IPS-18c (cell line): Measurements from ENCODE around the gene HPDL.
A peak's percentile ranks its signal among the peaks of the same experiment; 100 is the strongest.

ENCODE experiments used
- H3K4me3 ChIP-seq: 2 replicates; pipeline ENCODE4 v1.7.0; 2013; ENCODE audit warnings: low read depth, mild to moderate bottlenecking, low read length, moderate library complexity; ENCODE audit not compliant: insufficient read depth
- H3K9me3 ChIP-seq: one replicate; pipeline ENCODE4 v1.6.1; 2013; ENCODE audit warnings: mild to moderate bottlenecking, low read length, moderate library complexity; ENCODE audit not compliant: control insufficient read depth, insufficient read depth

Gene HPDL

GRCh38 chr1:45314266-45314665 lies 12.4 kb upstream of the HPDL start:
- peaks cover 4% of the 10 kb centered on the region for H3K9me3 ChIP-seq
- no peak overlapping the region for H3K4me3 ChIP-seq

DNA sequence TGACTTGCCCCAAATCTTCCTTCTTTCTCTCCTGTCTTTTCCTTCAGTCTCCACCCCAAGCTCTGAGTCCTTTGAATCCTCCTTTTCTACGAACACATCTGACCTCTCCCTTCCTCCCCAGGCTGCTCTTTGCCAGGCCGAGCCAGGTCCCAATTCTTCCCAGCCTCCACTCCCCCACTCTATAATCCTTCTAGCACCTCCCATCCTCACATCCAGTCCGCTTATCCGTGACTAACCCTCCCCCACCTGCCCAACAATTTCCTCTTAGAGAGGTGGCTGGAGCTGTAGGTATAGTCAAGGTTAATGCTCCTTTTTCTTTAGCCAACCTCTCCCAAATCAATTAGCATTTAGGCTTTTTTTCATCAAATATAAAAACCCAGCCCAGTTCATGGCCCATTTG lies 9.5 kb upstream of the HPDL start:
- H3K4me3 ChIP-seq, result no peak overlapping the region
- no peaks in the 10 kb centered on the region for H3K9me3 ChIP-seq

DNA sequence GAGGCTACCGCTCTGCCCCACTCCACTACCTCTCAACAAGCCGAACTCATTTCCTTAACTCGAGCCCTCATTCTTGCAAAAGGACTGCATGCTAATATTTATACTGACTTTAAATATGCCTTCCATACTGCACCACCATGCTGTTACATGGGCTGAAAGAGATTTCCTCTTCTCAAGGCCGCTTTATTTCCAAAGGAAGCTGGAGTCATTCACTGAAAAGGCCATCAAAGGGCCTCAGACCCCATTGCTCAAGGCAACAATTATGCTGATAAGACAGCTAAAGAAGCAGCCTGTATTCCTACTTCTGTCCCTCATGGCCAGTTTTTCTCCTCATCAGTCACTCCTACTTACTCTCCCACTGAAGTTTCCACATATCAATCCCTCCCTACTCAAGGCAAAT lies 6.9 kb upstream of the HPDL start:
- no peak overlapping the region for H3K4me3 ChIP-seq
- no peaks in the 10 kb centered on the region for H3K9me3 ChIP-seq

DNA sequence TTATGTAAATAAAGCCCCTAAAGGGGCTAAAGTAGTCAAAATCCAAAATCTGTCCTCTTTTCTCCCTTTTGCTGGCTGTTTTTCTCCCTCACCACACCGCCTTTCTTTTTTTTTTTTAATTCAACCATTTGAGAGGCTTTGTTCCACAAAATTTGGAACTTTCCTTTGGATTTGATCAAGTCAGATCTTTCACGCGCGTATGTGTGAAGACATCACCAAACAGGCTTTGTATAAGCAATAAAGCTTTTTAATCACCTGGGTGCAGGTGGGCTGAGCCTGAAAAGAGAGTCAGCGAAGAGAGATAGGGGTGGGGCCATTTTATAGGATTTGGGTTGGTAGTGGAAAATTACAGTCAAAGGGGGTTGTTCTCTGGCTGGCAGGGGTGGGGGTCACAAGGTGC lies 5.3 kb upstream of the HPDL start:
- H3K4me3 ChIP-seq, result no peak overlapping the region
- H3K9me3 ChIP-seq, result no peaks in the 10 kb centered on the region

DNA sequence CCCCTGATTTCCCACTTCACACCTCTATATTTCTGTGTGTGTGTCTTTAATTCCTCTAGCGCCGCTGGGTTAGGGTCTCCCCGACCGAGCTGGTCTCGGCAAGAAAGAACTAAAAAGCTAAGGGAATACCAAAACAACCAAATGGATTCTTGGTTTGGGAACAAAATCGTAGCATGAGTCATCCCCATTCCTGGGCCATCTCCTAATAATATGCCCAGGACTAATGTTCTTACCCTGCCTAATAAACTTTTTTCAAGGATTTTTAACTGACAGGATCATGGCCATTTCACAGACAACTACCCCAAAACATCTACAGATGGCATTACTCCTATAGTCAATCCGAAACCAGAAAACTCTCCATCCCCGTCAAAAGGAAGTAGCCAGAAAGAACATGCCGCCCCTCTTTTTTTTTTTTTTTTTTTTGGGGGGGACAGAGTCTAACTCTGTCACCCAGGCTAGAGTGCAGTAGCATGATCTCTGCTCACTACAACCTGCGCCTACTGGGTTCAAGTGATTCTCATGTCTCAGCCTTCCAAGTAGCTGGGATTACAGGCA lies 4.1 kb upstream of the HPDL start:
- H3K4me3 ChIP-seq, result no peak overlapping the region

DNA sequence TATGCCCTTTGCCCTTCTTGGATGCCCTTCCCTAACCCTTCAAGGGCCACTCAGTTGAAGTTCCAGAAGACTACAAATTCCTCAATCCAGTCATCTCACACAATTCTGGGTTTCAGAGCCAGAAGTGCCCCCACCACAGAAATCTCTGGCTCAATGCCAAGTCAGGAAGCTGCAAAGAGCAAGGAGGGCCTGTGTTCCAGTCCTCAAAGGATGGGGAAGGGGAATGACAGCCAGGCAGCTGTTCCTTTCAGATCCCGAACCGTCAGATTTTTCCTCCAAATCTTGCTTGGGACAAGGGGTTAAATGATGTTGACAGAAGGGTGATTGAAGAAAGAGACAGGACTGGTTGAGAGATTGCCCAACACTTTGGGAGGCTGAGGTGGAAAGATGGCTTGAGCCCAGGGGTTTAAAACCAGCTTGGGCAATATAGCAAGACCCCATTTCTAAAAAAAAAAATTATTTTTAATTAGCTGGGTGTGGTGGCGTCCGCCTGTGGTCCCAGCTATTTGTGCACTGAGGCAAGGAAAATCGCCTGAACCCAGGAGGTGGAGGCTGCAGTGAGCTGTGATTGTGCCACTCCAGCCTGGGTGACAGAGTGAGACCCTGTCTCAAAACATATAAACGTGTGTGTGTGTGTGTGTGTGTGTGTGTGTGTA lies 716 bp upstream of the HPDL start:
- H3K4me3 ChIP-seq, result no peak overlapping the region
- peaks cover 2% of the 10 kb centered on the region for H3K9me3 ChIP-seq

More for the DNA sequence above, 4.1 kb upstream of the HPDL start:
- peaks cover under 1% of the 10 kb centered on the region for H3K9me3 ChIP-seq

DNA sequence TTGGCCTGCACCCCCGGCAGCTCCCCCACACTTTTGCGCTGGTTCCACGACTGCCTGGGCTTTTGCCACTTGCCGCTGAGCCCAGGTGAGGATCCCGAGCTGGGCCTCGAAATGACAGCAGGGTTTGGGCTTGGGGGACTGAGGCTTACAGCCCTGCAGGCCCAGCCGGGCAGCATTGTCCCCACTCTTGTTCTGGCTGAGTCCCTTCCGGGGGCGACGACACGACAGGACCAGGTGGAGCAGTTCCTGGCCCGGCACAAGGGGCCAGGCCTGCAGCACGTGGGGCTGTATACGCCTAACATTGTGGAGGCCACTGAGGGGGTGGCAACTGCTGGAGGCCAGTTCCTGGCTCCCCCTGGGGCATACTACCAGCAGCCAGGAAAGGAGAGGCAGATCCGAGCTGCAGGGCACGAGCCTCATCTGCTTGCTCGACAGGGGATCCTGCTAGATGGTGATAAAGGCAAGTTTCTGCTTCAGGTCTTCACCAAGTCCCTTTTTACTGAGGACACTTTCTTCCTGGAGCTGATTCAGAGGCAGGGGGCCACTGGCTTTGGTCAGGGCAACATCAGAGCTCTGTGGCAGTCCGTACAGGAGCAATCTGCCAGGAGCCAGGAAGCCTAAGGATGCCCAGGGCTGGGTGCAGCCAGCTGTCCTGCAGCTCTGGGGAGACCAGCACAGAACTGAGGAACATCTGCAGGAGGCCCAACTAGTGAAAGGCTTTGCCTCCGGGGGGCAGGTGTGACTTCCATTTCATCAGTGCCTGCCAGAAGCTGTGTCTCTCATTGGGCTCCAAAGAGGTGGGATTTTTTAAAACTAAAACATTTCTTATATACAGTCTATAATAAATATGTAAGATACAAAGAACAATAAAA lies 1.2 kb downstream of the HPDL start:
- peak overlapping the region; percentile 38; the same call in 1 of the 2 replicates for H3K4me3 ChIP-seq

DNA sequence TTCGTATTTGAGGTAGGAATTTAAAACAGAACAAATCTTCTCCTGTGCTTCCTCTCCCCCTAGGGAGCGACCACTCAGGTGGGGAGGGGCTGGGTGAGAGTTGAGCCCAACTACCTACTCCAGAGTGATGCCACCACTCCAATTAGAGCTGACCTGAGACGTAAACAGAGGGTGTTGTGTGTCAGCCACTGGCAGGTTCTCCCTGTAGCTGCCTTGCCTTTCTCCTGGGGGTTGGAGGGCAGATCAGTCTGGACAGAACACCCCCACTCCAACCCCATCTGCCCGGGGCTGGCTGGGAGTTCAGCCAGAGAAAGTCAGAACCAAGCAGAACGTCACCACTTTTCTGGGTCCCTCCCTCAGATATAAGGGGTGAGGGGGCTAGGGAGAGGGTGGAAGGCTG lies 2.0 kb downstream of the HPDL start:
- no peak overlapping the region for H3K4me3 ChIP-seq

More for the DNA sequence above, 1.2 kb downstream of the HPDL start:
- peaks cover 2% of the 10 kb centered on the region for H3K9me3 ChIP-seq

GRCh38 chr1:45329445-45329844 lies 2.8 kb downstream of the HPDL start:
- peaks cover 2% of the 10 kb centered on the region for H3K9me3 ChIP-seq
- no peak overlapping the region for H3K4me3 ChIP-seq

More for the DNA sequence above, 2.0 kb downstream of the HPDL start:
- H3K9me3 ChIP-seq, result peaks cover 2% of the 10 kb centered on the region

- H3K9me3 ChIP-seq, result peaks cover 2% of the 10 kb centered on the region
- no peak overlapping the region for H3K4me3 ChIP-seq
Measured at GRCh38 chr1:45331436-45332345, 5.0 kb downstream of the HPDL start.

DNA sequence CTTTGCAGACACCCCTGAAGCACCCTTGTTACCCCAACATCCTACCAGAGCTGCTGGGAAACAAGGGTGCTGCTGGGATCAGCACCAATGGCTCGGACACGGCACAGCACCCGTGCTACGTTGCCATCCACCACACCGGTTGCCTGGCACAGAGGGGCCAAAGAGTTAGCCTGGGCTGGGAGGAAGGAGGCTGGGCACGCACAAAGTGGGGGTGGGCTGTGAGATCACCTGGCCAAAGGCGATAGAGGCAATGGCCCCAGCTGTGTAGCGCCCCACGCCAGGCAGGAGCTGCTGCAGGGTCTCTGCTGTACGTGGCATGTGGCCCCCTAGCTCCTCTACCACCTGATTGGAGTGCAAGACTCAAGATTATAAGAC lies 5.6 kb downstream of the HPDL start:
- H3K4me3 ChIP-seq, result no peak overlapping the region
- peaks cover 2% of the 10 kb centered on the region for H3K9me3 ChIP-seq

DNA sequence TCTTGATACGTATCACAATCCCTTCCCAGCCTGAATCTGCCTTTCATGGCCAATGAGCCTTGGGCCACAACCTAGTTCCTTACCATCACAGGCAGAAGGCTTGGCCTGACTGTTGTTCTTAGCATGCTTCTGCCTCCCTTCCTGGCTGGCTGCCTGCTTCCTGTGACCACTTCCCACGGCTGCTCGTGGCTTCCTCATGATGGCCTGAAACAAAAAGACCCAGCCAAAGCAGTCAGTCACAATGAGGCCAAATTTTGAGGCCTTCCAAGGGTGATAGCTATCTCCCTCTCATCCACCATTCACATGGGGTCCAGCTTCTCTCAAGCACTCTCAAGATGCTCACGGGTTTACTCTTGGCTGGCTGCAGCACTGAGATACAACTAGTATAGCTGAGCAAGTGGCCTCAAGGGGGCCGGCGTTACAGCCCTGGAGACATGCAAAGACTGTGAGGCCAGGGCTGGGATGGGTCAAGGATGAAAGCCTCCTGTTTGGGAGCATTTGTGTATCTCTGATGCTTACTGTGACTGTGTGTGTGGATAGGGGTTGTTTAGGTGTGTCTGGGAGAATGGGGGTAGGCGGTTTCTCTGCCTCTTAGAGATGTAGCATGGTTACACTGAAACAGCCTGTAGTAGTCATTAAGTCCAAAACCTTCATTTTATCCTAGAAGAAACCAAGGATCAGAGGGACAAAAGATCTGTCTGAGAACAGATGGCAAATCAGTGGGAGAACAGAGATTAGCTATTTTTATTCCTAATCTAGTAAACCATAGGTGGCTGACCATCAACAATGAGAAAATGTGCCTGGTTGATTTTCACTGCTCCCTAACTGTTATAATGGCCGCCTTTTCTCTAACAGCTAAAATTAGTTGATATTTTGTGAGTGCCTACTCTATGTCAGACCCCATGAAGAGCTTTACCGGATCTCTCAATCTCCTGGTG lies 7.9 kb downstream of the HPDL start:
- no peak overlapping the region for H3K4me3 ChIP-seq
- no peaks in the 10 kb centered on the region for H3K9me3 ChIP-seq

DNA sequence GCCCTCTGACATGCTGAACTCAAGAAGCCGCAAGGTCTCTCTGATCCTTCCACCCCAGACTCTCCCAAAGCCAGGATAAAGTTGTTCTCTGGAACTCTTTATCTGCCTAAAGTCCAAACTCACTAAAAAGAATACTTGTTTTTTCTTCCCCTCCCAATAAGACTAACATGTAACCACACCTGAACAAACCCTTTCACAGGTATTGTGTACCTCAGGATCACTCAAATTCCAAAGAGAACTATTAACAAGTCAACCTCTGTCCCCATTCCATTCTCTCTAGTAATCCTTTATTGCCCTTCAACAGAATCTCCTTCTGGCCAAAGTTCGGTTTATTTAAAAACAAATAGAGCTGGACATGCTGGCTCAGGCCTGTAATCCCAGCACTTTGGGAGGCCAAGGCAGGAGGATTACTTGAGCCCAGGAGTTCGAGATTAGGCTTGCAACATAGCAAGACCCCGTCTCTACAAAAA lies 9.2 kb downstream of the HPDL start:
- H3K9me3 ChIP-seq, result no peaks in the 10 kb centered on the region
- H3K4me3 ChIP-seq, result no peak overlapping the region

DNA sequence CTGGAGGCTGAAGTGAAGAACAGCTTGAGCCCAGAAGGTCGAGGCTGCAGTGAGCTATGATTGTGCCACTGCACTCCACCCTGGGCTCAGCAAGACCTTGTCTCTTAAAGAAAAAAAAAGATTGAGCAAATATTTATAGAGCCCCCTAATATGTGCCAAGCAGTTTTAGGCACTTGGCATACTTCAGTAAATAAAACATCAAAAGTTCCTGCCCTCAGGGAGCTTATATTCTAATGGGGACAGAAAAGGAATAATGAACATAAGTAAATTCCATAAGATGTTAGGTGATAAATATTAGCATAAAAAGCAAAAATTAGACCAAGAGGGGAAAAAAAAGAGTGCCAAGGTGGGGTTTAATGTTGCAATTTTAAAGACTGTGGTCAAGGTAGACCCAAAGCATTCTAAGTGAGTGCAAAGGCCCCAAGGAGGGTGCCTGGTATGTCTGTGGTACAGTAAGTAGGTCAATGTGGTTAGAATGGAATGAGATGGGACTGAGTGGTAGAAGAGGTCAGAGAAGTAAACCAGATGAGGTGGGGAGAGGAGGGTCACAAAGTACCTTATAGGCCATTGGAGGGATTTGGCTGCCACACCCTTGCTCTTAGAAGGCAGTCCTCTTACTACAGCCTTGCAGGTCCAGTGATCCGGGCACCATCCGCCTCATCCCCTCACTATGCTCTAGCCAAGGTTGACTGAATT lies 11.1 kb downstream of the HPDL start:
- Histone ChIP-seq H3K9me3 (no peaks in the 10 kb centered on the region), H3K4me3 (peak overlapping the region; percentile 15; the same call in 1 of the 2 replicates)

GRCh38 chr1:45339789-45340558 lies 13.3 kb downstream of the HPDL start, which contains the start of the genes MUTYH and TOE1:
Gene MUTYH, minus strand, starts transcription at chr1:45340440. Its CDS starts 5,935 bp downstream, at chr1:45334505.
Gene TOE1, plus strand, starts transcription at chr1:45340170. Its CDS starts 83 bp downstream, at chr1:45340253.
- H3K9me3 ChIP-seq, result no peaks in the 10 kb centered on the region
- peak within 1 kb of the TSS; percentile 91 for H3K4me3 ChIP-seq
